ENCODE results near the gene ANXA5. TPM values are rescaled to one million over a fixed set of nuclear protein-coding genes. Genes with fewer than 3 reads are reported as not detected.

Gene ANXA5
- total and polyA plus RNA-seq, 4 donors: 71.0 to 131 (median 87.0) TPM

DNA sequence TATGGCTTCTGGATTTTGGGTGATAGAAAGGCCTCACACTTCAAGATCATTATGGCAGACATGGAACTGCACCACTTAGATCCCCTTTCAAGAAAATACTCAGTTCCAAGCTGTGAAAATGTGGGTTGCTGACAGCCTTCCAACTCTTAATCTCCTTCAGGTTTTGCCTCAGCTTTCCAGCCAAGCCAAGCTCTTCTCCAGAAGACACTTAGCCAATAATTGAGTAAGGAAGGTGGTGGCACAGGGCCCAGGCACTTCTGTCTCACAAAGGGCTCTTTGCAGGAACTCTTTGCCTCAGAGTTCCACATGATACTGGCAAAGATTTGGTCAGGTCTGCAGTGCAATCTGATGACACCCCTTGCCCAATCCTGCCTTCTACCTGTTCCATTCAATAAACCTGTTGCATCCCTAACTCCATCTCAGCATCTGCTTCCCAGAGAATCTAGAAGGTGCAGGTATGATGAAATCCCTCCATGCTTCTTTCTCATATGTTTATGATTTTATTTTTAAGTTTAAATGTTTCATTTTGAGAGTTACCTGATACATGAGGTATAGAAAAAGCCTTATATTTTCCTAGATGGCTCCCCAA lies 30.6 kb downstream of the ANXA5 start:
- Histone ChIP-seq H3K27me3 (ENCODE audit: control insufficient read depth in 4 of 4, insufficient read depth in 4 of 4, low read length in 3 of 4) (no peaks in the 10 kb centered on the region), H3K9me3 (ENCODE audit: control insufficient read depth in 4 of 4, low read length in 3 of 4) (no peaks in the 10 kb centered on the region), H3K4me3 (ENCODE audit: low read depth in 1 of 3, low read length in 3 of 3) (no peak overlapping the region), H3K36me3 (ENCODE audit: control insufficient read depth in 4 of 4, insufficient read depth in 3 of 4, low read depth in 1 of 4, low read length in 3 of 4) (peaks cover 0 to 46% (median 34%) of the 10 kb centered on the region in 4 donors), H3K9ac (ENCODE audit: low read depth in 1 of 2, low read length in 2 of 2) (no peak overlapping the region), H3K4me1 (ENCODE audit: control insufficient read depth in 4 of 4, insufficient read depth in 4 of 4, low read length in 3 of 4) (no peaks in the 10 kb centered on the region), H3K27ac (ENCODE audit: low read depth in 1 of 2, low read length in 2 of 2) (no peak overlapping the region)
- no peak for DNase-seq (ENCODE audit: low spot score)
- TF ChIP-seq JUND (IDR thresholded peaks at IDR 0.05) (no peak), MAX (IDR thresholded peaks at IDR 0.05) (no peak), HNF4G (IDR thresholded peaks at IDR 0.05) (no peak), FOXA1 (IDR thresholded peaks at IDR 0.05) (no peak), EGR1 (IDR thresholded peaks at IDR 0.05; ENCODE audit: low read depth in 2 of 2) (no peak), RXRA (IDR thresholded peaks at IDR 0.05) (no peak), NR2F2 (IDR thresholded peaks at IDR 0.05) (no peak), ATF3 (IDR thresholded peaks at IDR 0.05) (no peak), TAF1 (conservative IDR thresholded peaks at IDR 0.05) (no peak), SP1 (IDR thresholded peaks at IDR 0.05) (no peak), FOXA2 (IDR thresholded peaks at IDR 0.05) (no peak), ZBTB33 (IDR thresholded peaks at IDR 0.05) (no peak), GABPA (IDR thresholded peaks at IDR 0.05 in 1 of 2, conservative IDR thresholded peaks at IDR 0.05 in 1 of 2) (no peak), REST (IDR thresholded peaks at IDR 0.05) (no peak)

GRCh38 chr4:121665371-121665770 lies 31.4 kb downstream of the ANXA5 start:
- H3K36me3 ChIP-seq (ENCODE audit: control insufficient read depth in 4 of 4, insufficient read depth in 3 of 4, low read depth in 1 of 4, low read length in 3 of 4): peaks cover 0 to 41% (median 28%) of the 10 kb centered on the region in 4 donors
- 73% methylated on average over 3 of the region's 3 CpGs for WGBS

More at GRCh38 chr4:121665371-121665770, 31.4 kb downstream of the ANXA5 start:
- TF ChIP-seq HNF4A (conservative IDR thresholded peaks at IDR 0.05) (no peak), NR2F2 (IDR thresholded peaks at IDR 0.05) (no peak), FOXA2 (IDR thresholded peaks at IDR 0.05) (no peak), TAF1 (conservative IDR thresholded peaks at IDR 0.05) (no peak), RAD21 (IDR thresholded peaks at IDR 0.05) (no peak), ATF3 (IDR thresholded peaks at IDR 0.05) (no peak), SP1 (IDR thresholded peaks at IDR 0.05) (no peak), REST (IDR thresholded peaks at IDR 0.05) (no peak), ZBTB33 (IDR thresholded peaks at IDR 0.05) (no peak), YY1 (IDR thresholded peaks at IDR 0.05) (no peak), GABPA (IDR thresholded peaks at IDR 0.05 in 1 of 2, conservative IDR thresholded peaks at IDR 0.05 in 1 of 2) (no peak), CTCF (IDR thresholded peaks at IDR 0.05; ENCODE audit: low read depth, low read length, missing input control) (no peak)
- no peaks in the 10 kb centered on the region for H3K27me3 ChIP-seq (ENCODE audit: control insufficient read depth in 4 of 4, insufficient read depth in 4 of 4, low read length in 3 of 4)
- no peak for DNase-seq (ENCODE audit: low spot score)
- H3K9me3 ChIP-seq (ENCODE audit: control insufficient read depth in 4 of 4, low read length in 3 of 4): no peaks in the 10 kb centered on the region
- no peak overlapping the region for H3K27ac ChIP-seq (ENCODE audit: low read depth in 1 of 2, low read length in 2 of 2)
- H3K4me1 ChIP-seq (ENCODE audit: control insufficient read depth in 4 of 4, insufficient read depth in 4 of 4, low read length in 3 of 4): no peaks in the 10 kb centered on the region
- no peak overlapping the region for H3K4me3 ChIP-seq (ENCODE audit: low read depth in 1 of 3, low read length in 3 of 3)
- no peak overlapping the region for H3K9ac ChIP-seq (ENCODE audit: low read depth in 1 of 2, low read length in 2 of 2)
